Right lobe of liver (tissue), 6 donors: ENCODE results near the gene TSPAN4. TPM values are rescaled to one million over a fixed set of nuclear protein-coding genes. Genes with fewer than 3 reads are reported as not detected.

Source experiments
- ATAC-seq, 4 donors: fragments of 200-7000 bp; cut with Tn5 transposase; one replicate each; pipeline ENCODE4 v1.9.1; 2020; ENCODE audit warnings: mild to moderate bottlenecking in 4 of 4, moderate library complexity in 4 of 4
- DNase-seq, 3 donors: peaks; one replicate each; pipeline ENCODE4 v3.0.0-alpha.2; 2020
- H3K27ac ChIP-seq, 3 donors: fragments of 200-600 bp; one replicate each; pipeline ENCODE4 v1.8.0; 2022
- H3K27me3 ChIP-seq, 2 donors: fragments of 200-600 bp; one replicate each; pipeline ENCODE4 v1.8.0; 2022
- H3K36me3 ChIP-seq, 4 donors: fragments of 200-600 bp; sonication (generic) in 1 of 4; one replicate each; pipeline versions ENCODE4 v1.5.1 to v1.8.0; 2017 to 2022; ENCODE audit warnings: control low read depth in 1 of 4
- H3K4me1 ChIP-seq, 4 donors: fragments of 200-600 bp; sonication (generic) in 1 of 4; one replicate each; pipeline versions ENCODE4 v1.5.1 to v1.8.0; 2017 to 2022; ENCODE audit warnings: control low read depth in 1 of 4
- H3K4me3 ChIP-seq, 3 donors: fragments of 200-600 bp; one replicate each; pipeline ENCODE4 v1.8.0; 2022
- H3K9me3 ChIP-seq, 4 donors: fragments of 200-600 bp; sonication (generic) in 1 of 4; one replicate each; pipeline versions ENCODE4 v1.5.1 to v1.8.0; 2017 to 2022; ENCODE audit warnings: control low read depth in 1 of 4
- POLR2A ChIP-seq: fragments of 450-650 bp; IDR thresholded peaks from one replicate; pipeline ENCODE4 v1.6.1; 2017; ENCODE audit warnings: antibody characterized with exemption, mild to moderate bottlenecking
- WGBS: methylation state at CpG from one replicate; pipeline ENCODE4 v1.1.6; 2018; ENCODE audit warnings: low coverage, low lambda C conversion rate; ENCODE audit not compliant: insufficient coverage; ENCODE audit errors: missing lambda C conversion rate; 5-methylcytosine and 5-hydroxymethylcytosine counted together
- intact Hi-C, 2 donors: fragments of 100-400 bp; cut with DNase I; formaldehyde crosslinking; loops; one replicate each; pipeline versions ENCODE4 v1.11.2 to v1.14.1; 2022
- total RNA-seq, 6 experiments: library from RNA; depleted of rRNA in 2 of 6; stranded (reverse); fragments of >200 nt in 2 of 6; fragmentation: NEBNext Ultra II Directional in 3 of 6; extraction: Animal tissue kit (Norgen Biotek cat#: 25700) in 3 of 6; gene quantifications; one replicate each; pipeline versions ENCODE4 v1.1.0 to v1.2.4, GENCODE V29; 2016 to 2023
- TF ChIP-seq, protein P1 (sequence below), 4 donors: fragments of 200-600 bp in 3 of 4; fragments of 450-650 bp in 1 of 4; IDR thresholded peaks; one replicate each; pipeline versions ENCODE4 v1.5.1 to v1.8.0; 2016 to 2022; ENCODE audit warnings: antibody characterized with exemption in 4 of 4, mild to moderate bottlenecking in 2 of 4
- donor health status: DM: no; HTN: yes; CAD: no.
- donor health status: DM: no; HTN: no; CAD: no.
- donor health status: DM: no; HTN: no; CAD: no.
- donor health status: DM: no; HTN: yes; CAD: no.
- donor health status: DM: no; HTN: yes; CAD: no.

The TSPAN4 gene
- total RNA-seq, 6 experiments from 2014 or later: 14.9 to 80.6 (median 30.5) TPM

DNA sequence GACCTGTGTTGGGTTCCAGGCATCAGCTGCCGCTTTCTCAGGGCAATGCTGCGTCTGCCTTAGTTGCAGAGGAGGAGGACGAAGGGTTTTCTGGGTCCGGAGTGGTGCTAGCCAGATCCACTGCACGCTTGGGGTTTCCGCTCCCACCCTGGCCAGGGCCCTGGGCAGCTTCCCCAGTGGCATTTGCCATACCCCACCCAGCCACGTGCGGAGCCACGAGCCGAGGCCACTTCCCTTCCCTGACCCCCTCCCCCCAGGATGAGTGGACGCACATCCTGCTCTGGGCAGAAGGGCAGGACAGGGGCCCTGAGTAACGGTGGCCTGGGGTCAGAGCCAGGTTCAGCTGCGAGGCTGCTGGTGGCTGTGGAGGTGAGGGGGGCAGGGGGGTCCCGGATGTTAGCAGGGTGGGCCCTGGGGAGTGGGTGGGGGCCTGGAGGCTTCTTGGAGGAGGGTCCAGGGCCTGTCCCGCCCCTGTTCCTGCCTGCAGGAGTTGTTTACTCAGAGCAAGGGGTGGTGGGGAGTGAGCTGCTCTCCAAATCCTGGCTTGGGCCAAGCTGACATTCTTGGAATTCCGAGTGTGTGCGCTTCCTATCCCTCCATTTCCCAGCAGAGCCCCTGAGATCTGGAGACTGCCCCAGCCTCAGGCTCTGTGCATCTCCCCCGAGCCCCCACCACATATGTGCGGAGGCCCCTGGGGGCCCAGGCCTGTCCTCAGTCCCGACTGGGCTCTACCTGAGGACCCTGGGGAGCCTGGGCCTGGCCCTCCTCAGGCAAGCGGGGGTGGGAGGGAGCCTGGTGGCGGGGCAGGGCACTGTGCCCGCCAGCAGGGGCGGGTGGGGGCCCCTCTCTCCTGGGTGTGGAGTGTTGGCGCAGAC is 1.4 kb downstream of the TSPAN4 start:
- intact Hi-C loops: no loop called here
- Histone ChIP-seq H3K27me3 (peaks cover 0 to 2% of the 10 kb centered on the region in 2 donors), H3K36me3 (peaks cover 0 to 15% (median 9%) of the 10 kb centered on the region in 4 donors), H3K4me3 (peak overlapping the region; percentile 96 to 100 (median 98)), H3K4me1 (peaks cover 0 to 35% (median 4%) of the 10 kb centered on the region in 4 donors), H3K9me3 (no peaks in the 10 kb centered on the region), H3K27ac (peak overlapping the region; percentile 93 to 97 (median 95))
- ATAC-seq: peak; percentile 51 to 68 (median 56)
- TF ChIP-seq, protein P1, sequence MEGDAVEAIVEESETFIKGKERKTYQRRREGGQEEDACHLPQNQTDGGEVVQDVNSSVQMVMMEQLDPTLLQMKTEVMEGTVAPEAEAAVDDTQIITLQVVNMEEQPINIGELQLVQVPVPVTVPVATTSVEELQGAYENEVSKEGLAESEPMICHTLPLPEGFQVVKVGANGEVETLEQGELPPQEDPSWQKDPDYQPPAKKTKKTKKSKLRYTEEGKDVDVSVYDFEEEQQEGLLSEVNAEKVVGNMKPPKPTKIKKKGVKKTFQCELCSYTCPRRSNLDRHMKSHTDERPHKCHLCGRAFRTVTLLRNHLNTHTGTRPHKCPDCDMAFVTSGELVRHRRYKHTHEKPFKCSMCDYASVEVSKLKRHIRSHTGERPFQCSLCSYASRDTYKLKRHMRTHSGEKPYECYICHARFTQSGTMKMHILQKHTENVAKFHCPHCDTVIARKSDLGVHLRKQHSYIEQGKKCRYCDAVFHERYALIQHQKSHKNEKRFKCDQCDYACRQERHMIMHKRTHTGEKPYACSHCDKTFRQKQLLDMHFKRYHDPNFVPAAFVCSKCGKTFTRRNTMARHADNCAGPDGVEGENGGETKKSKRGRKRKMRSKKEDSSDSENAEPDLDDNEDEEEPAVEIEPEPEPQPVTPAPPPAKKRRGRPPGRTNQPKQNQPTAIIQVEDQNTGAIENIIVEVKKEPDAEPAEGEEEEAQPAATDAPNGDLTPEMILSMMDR (IDR thresholded peaks at IDR 0.05): no peak
- TF ChIP-seq POLR2A: peak; percentile 81
- peak; percentile 91 to 96 (median 93) for DNase-seq
- WGBS: 15% methylated on average over 8 of the region's 25 CpGs

DNA sequence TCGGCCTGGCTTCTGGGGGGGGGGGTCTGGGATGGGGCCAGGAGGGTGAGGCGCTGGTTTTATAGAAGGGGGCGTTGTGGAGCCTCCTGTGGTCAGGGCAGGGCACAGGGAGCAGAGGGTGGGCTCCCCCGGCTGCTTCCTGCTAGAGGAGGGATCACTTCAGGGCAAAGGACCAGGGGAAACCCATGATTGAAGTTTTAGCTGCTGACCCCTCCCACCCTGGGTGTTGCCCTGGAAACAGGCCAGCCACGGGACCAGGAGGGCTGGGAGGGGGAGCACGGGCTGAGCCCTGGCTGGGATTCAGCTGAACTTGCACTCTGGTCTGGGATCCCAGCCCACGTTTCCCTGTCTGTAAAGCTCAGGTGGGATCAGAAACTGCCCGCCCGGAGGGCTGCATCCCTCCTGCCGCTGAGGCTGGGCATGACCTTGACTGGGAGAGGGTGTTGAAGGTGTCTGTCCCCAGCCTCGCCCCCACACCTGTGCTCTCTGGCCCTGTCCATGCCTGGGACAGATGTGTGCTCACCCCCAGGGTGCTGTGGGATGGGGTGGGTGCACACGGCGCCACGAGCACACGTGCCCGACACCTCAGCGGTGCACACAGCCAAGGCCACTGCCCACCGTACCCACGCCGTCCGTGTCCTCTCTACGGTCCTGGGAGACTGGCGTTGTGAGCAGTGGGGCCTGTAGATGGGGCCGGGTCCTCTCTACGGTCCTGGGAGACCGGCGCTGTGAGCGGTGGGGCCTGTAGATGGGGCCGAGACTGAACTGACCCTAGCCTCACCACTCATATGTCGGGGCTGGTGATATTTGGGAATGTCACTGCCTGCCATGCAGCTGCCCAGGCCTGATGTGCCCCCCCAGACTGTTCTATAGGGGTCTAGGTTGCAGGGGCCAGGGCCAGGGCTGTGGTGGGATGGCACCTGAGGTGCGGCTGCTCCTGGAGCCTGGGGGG is 2.3 kb downstream of the TSPAN4 start:
- Histone ChIP-seq H3K9me3 (no peaks in the 10 kb centered on the region), H3K4me3 (peak overlapping the region; percentile 96 to 100 (median 98)), H3K27ac (peak overlapping the region; percentile 93 to 97 (median 95)), H3K4me1 (peaks cover 0 to 35% (median 4%) of the 10 kb centered on the region in 4 donors), H3K27me3 (peaks cover 0 to 5% of the 10 kb centered on the region in 2 donors), H3K36me3 (peaks cover 0 to 6% (median 2%) of the 10 kb centered on the region in 4 donors)
- ATAC-seq: peak; percentile 32 to 57 (median 48)
- TF ChIP-seq, protein P1 (IDR thresholded peaks at IDR 0.05): peak in 1 of 4 donors; percentile 6
- no peak for TF ChIP-seq POLR2A
- intact Hi-C loops: loop anchor here in 1 of 2 donors (5.0 kb wide), 1 partner anchor 207 kb away; no protein-coding TSS in a partner anchor
- DNase-seq: peak; percentile 88 to 93 (median 90)
- WGBS: no CpG with 5 or more reads among the region's 31 CpGs

DNA sequence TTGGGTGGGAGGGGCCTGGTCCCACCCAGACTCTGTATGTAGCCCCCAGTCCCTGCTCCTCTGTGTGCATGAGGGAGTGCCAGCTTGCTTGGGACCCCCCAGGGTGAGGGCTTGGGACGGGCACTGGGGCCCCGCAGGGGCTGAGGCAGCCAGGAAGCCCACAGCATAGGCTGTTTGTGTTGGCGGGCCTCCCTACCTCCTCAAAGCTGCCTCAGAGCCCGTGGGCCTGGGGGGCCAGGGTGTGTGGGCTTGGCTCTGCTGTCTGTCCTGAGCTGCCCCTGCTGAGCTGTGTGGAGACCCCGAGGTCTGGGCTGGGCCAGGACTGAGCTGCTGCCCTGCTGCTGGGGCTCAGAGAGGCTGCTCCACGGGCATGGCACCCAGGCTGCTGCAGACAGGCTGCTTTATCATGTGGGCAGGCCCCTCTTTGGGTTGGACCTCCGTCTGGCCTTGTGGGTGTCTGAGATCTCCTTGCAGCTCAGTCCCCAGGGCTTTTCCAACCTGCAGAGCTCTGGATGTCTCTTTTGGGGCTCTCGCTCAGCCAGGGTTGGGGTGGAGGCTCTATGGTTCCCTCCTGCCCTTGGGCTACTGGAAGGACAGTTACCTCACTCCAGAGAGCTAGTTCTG is 3.3 kb downstream of the TSPAN4 start:
- H3K4me3 ChIP-seq: no peak overlapping the region

More for the DNA sequence above, 3.3 kb downstream of the TSPAN4 start:
- Histone ChIP-seq H3K9me3 (no peaks in the 10 kb centered on the region), H3K4me1 (peaks cover 0 to 31% (median under 1%) of the 10 kb centered on the region in 4 donors), H3K27ac (no peak overlapping the region), H3K36me3 (no peaks in the 10 kb centered on the region), H3K27me3 (peaks cover 0 to 5% of the 10 kb centered on the region in 2 donors)
- DNase-seq: no peak
- no CpG with 5 or more reads among the region's 8 CpGs for WGBS
- TF ChIP-seq, protein P1 (IDR thresholded peaks at IDR 0.05): no peak
- TF ChIP-seq POLR2A: no peak
- intact Hi-C loops: loop anchor here in 1 of 2 donors (5.0 kb wide), 1 partner anchor 206 kb away; no protein-coding TSS in a partner anchor
- no peak for ATAC-seq
